HFFc6 (cell line): ENCODE data around the gene TNIP1. TPM values are rescaled to one million over a fixed set of nuclear protein-coding genes. Genes with fewer than 3 reads are reported as not detected.
A peak's percentile ranks its signal among the peaks of the same experiment; 100 is the strongest.

Experiments used
- DNase-seq: peaks from one replicate; pipeline ENCODE4 v3.0.0-alpha.2; 2018
- H3K27ac Mint-ChIP-seq: 2 replicates; pipeline ENCODE4 v1.8.0; 2020; ENCODE audit warnings: mild to moderate bottlenecking, mixed read lengths
- H3K27me3 Mint-ChIP-seq: 2 replicates; pipeline ENCODE4 v1.8.0; 2021; ENCODE audit warnings: mild to moderate bottlenecking, moderate library complexity, mixed read lengths; ENCODE audit not compliant: insufficient read depth
- H3K36me3 Mint-ChIP-seq: 2 replicates; pipeline ENCODE4 v1.8.0; 2021; ENCODE audit warnings: low read depth, mixed read lengths
- H3K4me1 Mint-ChIP-seq: 2 replicates; pipeline ENCODE4 v1.8.0; 2020; ENCODE audit warnings: low read depth, mixed read lengths
- H3K4me3 Mint-ChIP-seq: 2 replicates; pipeline ENCODE4 v1.8.0; 2020; ENCODE audit warnings: mild to moderate bottlenecking, moderate library complexity, mixed read lengths
- H3K9me3 Mint-ChIP-seq: 2 replicates; pipeline ENCODE4 v1.8.0; 2020; ENCODE audit warnings: mild to moderate bottlenecking, mixed read lengths
- total RNA-seq, 6 experiments: library from RNA; stranded (reverse); fragmentation: NEBNext Ultra II Directional; extraction: Animal tissue kit (Norgen Biotek cat#: 25700); gene quantifications; 2 replicates in 1 of 6; 3 replicates in 5 of 6; pipeline ENCODE4 v1.2.3, GENCODE V29; 2021
- TF ChIP-seq, protein P1 (sequence below): fragments of 200-600 bp; sonication (generic); IDR thresholded peaks from 2 replicates; pipeline ENCODE4 v1.5.0; 2021; ENCODE audit warnings: antibody characterized with exemption, mild to moderate bottlenecking

The TNIP1 gene
- total RNA-seq, 6 experiments from 2014 or later = 81.5 to 105 (median 89.5) TPM

DNA sequence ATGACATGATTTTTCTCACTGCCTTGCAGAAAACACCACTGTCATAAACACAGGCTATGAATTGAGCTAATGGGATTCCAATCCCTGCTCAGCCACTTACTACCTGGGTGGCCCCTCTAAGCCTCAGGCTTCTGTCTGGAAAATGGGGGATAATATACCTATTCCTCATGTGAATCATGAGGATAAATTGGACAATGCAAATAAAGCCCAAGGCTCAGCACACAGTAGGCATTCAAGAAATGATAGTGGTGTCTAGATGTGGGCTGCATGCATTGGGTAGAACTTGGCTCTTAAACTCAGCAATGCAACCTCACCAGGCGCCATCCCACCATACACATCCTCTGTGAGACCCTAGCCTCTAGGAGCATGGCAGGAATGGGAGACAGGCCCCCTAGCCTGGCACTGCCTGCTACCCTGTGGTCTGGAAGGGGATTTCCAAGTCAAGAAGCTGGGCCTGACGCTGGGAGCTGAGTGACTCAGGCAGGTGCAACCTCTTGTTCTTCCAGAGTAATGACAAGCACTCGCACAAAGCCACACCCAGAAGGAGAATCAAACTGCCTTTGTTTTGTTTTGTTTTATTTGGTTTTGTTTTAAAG, 2.3 kb upstream of the TNIP1 start:
- Mint-ChIP-seq H3K27me3 (no peaks in the 10 kb centered on the region; the same call in 1 of the 2 replicates), H3K9me3 (no peaks in the 10 kb centered on the region)

DNA sequence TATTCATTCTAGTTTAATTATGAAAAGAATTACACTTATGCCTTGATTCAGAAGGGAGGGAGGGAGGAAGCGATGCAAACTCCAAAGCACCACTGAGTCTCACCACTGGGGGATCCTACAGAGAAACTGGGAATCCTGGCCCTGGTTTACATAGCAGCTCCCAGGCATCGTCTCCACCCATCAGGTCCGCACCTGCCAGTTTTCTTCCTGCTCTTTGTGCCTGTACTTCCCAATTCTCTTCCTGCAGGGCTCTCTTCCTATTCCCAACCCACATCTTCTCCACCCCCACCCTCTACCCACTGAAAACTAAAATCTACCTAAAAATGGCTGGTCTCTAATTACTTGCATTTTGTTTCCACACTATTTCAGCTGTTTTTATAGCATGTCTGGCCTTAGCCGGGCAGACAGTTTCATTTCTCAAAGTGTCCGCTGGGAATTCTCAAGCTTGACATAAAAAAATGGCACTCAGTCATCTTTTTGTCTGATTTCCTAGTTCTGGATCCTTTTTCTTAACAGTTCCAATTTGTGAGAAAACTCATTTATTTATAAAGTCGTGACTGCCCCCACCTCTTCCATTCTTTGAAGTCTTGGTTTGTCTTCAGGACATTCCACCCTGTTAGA, 1.6 kb upstream of the TNIP1 start:
- Mint-ChIP-seq H3K36me3 (peaks cover 10% of the 10 kb centered on the region), H3K4me1 (peaks cover 56% of the 10 kb centered on the region), H3K27ac (no peak overlapping the region; the same call in 1 of the 2 replicates), H3K9me3 (no peaks in the 10 kb centered on the region), H3K27me3 (no peaks in the 10 kb centered on the region; the same call in 1 of the 2 replicates), H3K4me3 (peak overlapping the region; percentile 31; the same call in 1 of the 2 replicates)
- TF ChIP-seq, protein P1, sequence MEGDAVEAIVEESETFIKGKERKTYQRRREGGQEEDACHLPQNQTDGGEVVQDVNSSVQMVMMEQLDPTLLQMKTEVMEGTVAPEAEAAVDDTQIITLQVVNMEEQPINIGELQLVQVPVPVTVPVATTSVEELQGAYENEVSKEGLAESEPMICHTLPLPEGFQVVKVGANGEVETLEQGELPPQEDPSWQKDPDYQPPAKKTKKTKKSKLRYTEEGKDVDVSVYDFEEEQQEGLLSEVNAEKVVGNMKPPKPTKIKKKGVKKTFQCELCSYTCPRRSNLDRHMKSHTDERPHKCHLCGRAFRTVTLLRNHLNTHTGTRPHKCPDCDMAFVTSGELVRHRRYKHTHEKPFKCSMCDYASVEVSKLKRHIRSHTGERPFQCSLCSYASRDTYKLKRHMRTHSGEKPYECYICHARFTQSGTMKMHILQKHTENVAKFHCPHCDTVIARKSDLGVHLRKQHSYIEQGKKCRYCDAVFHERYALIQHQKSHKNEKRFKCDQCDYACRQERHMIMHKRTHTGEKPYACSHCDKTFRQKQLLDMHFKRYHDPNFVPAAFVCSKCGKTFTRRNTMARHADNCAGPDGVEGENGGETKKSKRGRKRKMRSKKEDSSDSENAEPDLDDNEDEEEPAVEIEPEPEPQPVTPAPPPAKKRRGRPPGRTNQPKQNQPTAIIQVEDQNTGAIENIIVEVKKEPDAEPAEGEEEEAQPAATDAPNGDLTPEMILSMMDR = peak; percentile 55
- DNase-seq = no peak

More for the DNA sequence above, 2.3 kb upstream of the TNIP1 start:
- H3K4me1 Mint-ChIP-seq = peaks cover 48% of the 10 kb centered on the region
- H3K27ac Mint-ChIP-seq = no peak overlapping the region
- H3K36me3 Mint-ChIP-seq = peaks cover 5% of the 10 kb centered on the region
- no peak for DNase-seq
- no peak overlapping the region for H3K4me3 Mint-ChIP-seq
- TF ChIP-seq, protein P1 = no peak

DNA sequence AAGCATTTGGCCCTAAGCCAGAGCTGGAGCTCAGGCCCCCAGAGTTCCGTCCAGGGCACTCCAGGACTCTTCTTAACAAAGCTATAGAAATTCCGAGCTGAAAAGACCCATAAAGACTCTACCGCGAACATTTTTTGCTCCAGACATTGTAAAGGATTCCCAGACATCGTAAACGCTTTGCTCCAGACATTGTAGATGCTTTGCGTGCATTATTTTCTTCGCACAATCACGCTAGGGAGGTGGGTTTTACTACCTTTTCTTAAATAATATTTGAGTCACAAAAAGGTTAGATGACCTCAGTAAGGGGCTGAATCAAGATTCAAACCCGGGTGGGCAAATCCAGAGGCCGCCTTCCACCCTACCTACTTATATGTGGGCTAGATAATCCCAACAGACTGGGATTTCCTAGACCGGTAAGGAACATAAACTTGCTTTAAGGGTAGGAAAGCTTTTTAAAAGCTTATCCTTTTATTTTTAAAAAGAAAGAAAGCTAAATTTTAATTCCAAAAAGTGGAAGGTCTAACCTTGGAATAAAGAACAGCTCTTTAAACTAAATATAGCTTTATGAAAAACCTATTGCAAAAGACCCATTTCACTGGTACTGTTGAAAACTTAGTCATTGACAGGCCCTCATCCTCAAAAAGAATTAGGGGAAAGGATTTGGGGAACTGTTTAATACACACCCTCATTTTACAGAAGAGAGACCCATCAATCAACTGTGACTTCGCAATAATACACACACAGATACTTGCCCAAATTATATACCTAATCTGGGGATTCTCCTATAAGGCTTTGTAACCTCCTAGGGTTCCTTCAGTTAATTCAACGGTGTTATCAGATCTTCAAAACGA, 822 bp upstream of the TNIP1 start:
- peak; percentile 19 for DNase-seq
- no peaks in the 10 kb centered on the region; the same call in 1 of the 2 replicates for H3K27me3 Mint-ChIP-seq
- TF ChIP-seq, protein P1 = no peak
- H3K27ac Mint-ChIP-seq = peak overlapping the region; percentile 81
- peaks cover 17% of the 10 kb centered on the region for H3K36me3 Mint-ChIP-seq
- H3K4me3 Mint-ChIP-seq = peak overlapping the region; percentile 89
- no peaks in the 10 kb centered on the region for H3K9me3 Mint-ChIP-seq
- H3K4me1 Mint-ChIP-seq = peaks cover 63% of the 10 kb centered on the region

DNA sequence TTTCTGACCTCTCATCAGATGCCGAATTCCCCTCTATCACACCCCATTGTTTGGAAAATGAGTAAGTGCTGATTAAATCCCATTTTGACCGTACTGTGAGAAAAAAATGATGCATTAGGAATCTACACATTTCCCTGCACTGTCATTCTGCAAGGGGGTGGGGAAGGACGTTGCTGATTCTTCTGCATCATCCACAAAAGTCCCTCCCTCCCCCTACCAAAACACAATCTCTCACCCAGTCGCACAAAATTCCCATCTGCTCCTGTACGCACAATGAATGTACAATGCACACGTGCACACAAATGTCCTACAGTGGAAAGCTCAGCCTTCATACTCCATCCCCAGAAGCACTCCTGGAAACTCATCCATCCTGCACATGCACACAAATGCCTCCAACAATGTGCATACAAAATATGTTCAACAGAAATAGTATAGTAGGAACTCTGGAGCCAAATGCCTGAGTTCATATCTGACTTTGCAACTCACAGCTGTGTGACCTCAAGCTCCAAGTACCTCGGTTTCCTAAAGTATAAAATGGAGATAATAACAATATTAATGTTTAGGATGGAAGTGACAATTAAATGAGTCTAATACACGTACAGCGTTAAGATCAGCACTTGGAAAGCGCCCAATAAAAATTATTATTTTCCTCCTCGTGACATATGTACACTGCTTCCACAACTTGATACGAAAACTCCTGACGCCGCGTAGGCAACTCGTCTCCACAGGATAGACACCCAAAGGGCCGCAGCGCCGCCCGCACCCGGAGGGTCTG, 809 bp downstream of the TNIP1 start:
- Mint-ChIP-seq H3K36me3 (peaks cover 25% of the 10 kb centered on the region), H3K9me3 (no peaks in the 10 kb centered on the region), H3K27me3 (no peaks in the 10 kb centered on the region), H3K4me3 (peak overlapping the region; percentile 82), H3K4me1 (peaks cover 70% of the 10 kb centered on the region), H3K27ac (peak overlapping the region; percentile 73)
- TF ChIP-seq, protein P1 = no peak
- DNase-seq = peak; percentile 60
